Measurements from ENCODE around the gene PSMB10. TPM values are rescaled to one million over a fixed set of nuclear protein-coding genes. Genes with fewer than 3 reads are reported as not detected.

The PSMB10 gene
- total RNA-seq, 1 donor from 2014 or later, result 17.2 TPM

- peaks cover 3% of the 10 kb centered on the region for H3K36me3 Mint-ChIP-seq
- H3K4me3 Mint-ChIP-seq, result no peak overlapping the region
- H3K4me1 Mint-ChIP-seq, result no peaks in the 10 kb centered on the region
- no peak for DNase-seq (ENCODE audit: low spot score in 2 of 2, unreplicated experiment in 2 of 2)
- H3K27me3 Mint-ChIP-seq (ENCODE audit: low read depth), result no peaks in the 10 kb centered on the region
- no peak overlapping the region for H3K27ac Mint-ChIP-seq
- TF ChIP-seq CTCF (IDR thresholded peaks at IDR 0.05; ENCODE audit: unreplicated experiment), result no peak
- H3K9me3 Mint-ChIP-seq, result no peaks in the 10 kb centered on the region
These were observed 13.9 kb downstream of the PSMB10 start for GRCh38 chr16:67922740-67923139.

- Mint-ChIP-seq H3K9me3 (no peaks in the 10 kb centered on the region), H3K27me3 (ENCODE audit: low read depth) (no peaks in the 10 kb centered on the region), H3K36me3 (peaks cover 6% of the 10 kb centered on the region), H3K4me1 (no peaks in the 10 kb centered on the region), H3K4me3 (no peak overlapping the region), H3K27ac (peak overlapping the region; percentile 21)
- no peak for TF ChIP-seq CTCF (IDR thresholded peaks at IDR 0.05; ENCODE audit: unreplicated experiment)
- no peak for DNase-seq (ENCODE audit: low spot score in 2 of 2, unreplicated experiment in 2 of 2)
These were observed 14.4 kb downstream of the PSMB10 start for GRCh38 chr16:67922221-67922620.

- no peak for DNase-seq (ENCODE audit: low spot score in 2 of 2, unreplicated experiment in 2 of 2)
- H3K4me3 Mint-ChIP-seq, result no peak overlapping the region
- no peak overlapping the region for H3K27ac Mint-ChIP-seq
- no peaks in the 10 kb centered on the region for H3K27me3 Mint-ChIP-seq (ENCODE audit: low read depth)
- TF ChIP-seq CTCF (IDR thresholded peaks at IDR 0.05; ENCODE audit: unreplicated experiment), result no peak
- H3K9me3 Mint-ChIP-seq, result no peaks in the 10 kb centered on the region
- peaks cover 8% of the 10 kb centered on the region for H3K36me3 Mint-ChIP-seq
- peaks cover 12% of the 10 kb centered on the region for H3K4me1 Mint-ChIP-seq
These were observed 16.9 kb downstream of the PSMB10 start for GRCh38 chr16:67919622-67920221.

- no peak for DNase-seq (ENCODE audit: low spot score in 2 of 2, unreplicated experiment in 2 of 2)
- H3K4me1 Mint-ChIP-seq, result peaks cover 15% of the 10 kb centered on the region
- no peaks in the 10 kb centered on the region for H3K27me3 Mint-ChIP-seq (ENCODE audit: low read depth)
- H3K4me3 Mint-ChIP-seq, result no peak overlapping the region
- H3K27ac Mint-ChIP-seq, result no peak overlapping the region
- no peaks in the 10 kb centered on the region for H3K9me3 Mint-ChIP-seq
- TF ChIP-seq CTCF (IDR thresholded peaks at IDR 0.05; ENCODE audit: unreplicated experiment), result no peak
- H3K36me3 Mint-ChIP-seq, result peaks cover 13% of the 10 kb centered on the region
These were observed 18.8 kb downstream of the PSMB10 start for GRCh38 chr16:67917852-67918236.

GRCh38 chr16:67917140-67917851, 19.4 kb downstream of the PSMB10 start:
- no peak for DNase-seq (ENCODE audit: low spot score in 2 of 2, unreplicated experiment in 2 of 2)
- no peak overlapping the region for H3K27ac Mint-ChIP-seq
- H3K4me3 Mint-ChIP-seq, result no peak overlapping the region

More at GRCh38 chr16:67917140-67917851, 19.4 kb downstream of the PSMB10 start:
- peaks cover 15% of the 10 kb centered on the region for H3K4me1 Mint-ChIP-seq
- no peaks in the 10 kb centered on the region for H3K9me3 Mint-ChIP-seq
- no peak for TF ChIP-seq CTCF (IDR thresholded peaks at IDR 0.05; ENCODE audit: unreplicated experiment)
- no peaks in the 10 kb centered on the region for H3K27me3 Mint-ChIP-seq (ENCODE audit: low read depth)
- H3K36me3 Mint-ChIP-seq, result peaks cover 13% of the 10 kb centered on the region

All from mesothelial cell of epicardium (in vitro differentiated cells).